ENCODE results near the gene AOPEP. TPM values are rescaled to one million over a fixed set of nuclear protein-coding genes. Genes with fewer than 3 reads are reported as not detected.

The AOPEP gene
- total RNA-seq, 1 experiment from 2014 or later: 15.0 TPM

GRCh38 chr9:94687451-94687850 lies 39.0 kb upstream of the AOPEP start:
- Histone ChIP-seq H2BK20ac (ENCODE audit: low read depth, low read length, poor library complexity, severe bottlenecking) (no peak overlapping the region), H3K27ac (ENCODE audit: insufficient read length, low read depth, low read length) (no peak overlapping the region), H4K5ac (ENCODE audit: insufficient read length, low read depth, low read length) (no peak overlapping the region), H3K56ac (ENCODE audit: insufficient read length, low read depth, low read length) (no peak overlapping the region), H4K8ac (replicated peaks; ENCODE audit: insufficient read length, low read depth, low read length) (no peak overlapping the region), H3K4me1 (ENCODE audit: insufficient read depth, low read length) (no peaks in the 10 kb centered on the region), H3K18ac (ENCODE audit: insufficient read length, low read depth, low read length) (no peak overlapping the region), H2BK15ac (ENCODE audit: low read depth, low read length) (no peak overlapping the region), H3K27me3 (ENCODE audit: insufficient read depth, low read length) (no peaks in the 10 kb centered on the region), H2AK5ac (ENCODE audit: insufficient read length, low read length) (no peak overlapping the region), H3K79me1 (ENCODE audit: insufficient read depth, low read depth, low read length, poor library complexity, severe bottlenecking) (no peaks in the 10 kb centered on the region), H3K14ac (ENCODE audit: insufficient read depth, low read length) (no peak overlapping the region), H3K4ac (ENCODE audit: low read depth, low read length) (no peak overlapping the region), H3K9me3 (ENCODE audit: control insufficient read depth, low read depth, low read length) (no peaks in the 10 kb centered on the region), H2AFZ (ENCODE audit: low read length) (no peak overlapping the region), H2BK120ac (ENCODE audit: low read depth, low read length, poor library complexity, severe bottlenecking) (no peak overlapping the region), H3K23ac (ENCODE audit: insufficient read length, low read depth, low read length) (no peak overlapping the region), H4K20me1 (ENCODE audit: control insufficient read depth, insufficient read depth, insufficient read length) (no peaks in the 10 kb centered on the region), H3T11ph (ENCODE audit: low read length) (no peak overlapping the region), H3K79me2 (ENCODE audit: insufficient read depth, low read length) (no peaks in the 10 kb centered on the region), H3K4me2 (ENCODE audit: insufficient read depth, insufficient read length, low read length) (no peak overlapping the region), H3K9ac (ENCODE audit: extremely low read depth, insufficient read length, low read length) (no peak overlapping the region), H2BK5ac (ENCODE audit: insufficient read length, low read length) (no peak overlapping the region), H3K23me2 (ENCODE audit: insufficient read length, low read depth, low read length, poor library complexity, severe bottlenecking) (no peaks in the 10 kb centered on the region), H4K91ac (ENCODE audit: insufficient read length, low read depth, low read length) (no peak overlapping the region), H2BK12ac (ENCODE audit: insufficient read length, low read depth, low read length) (no peak overlapping the region)
- TF ChIP-seq, protein P1, sequence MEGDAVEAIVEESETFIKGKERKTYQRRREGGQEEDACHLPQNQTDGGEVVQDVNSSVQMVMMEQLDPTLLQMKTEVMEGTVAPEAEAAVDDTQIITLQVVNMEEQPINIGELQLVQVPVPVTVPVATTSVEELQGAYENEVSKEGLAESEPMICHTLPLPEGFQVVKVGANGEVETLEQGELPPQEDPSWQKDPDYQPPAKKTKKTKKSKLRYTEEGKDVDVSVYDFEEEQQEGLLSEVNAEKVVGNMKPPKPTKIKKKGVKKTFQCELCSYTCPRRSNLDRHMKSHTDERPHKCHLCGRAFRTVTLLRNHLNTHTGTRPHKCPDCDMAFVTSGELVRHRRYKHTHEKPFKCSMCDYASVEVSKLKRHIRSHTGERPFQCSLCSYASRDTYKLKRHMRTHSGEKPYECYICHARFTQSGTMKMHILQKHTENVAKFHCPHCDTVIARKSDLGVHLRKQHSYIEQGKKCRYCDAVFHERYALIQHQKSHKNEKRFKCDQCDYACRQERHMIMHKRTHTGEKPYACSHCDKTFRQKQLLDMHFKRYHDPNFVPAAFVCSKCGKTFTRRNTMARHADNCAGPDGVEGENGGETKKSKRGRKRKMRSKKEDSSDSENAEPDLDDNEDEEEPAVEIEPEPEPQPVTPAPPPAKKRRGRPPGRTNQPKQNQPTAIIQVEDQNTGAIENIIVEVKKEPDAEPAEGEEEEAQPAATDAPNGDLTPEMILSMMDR (conservative IDR thresholded peaks at IDR 0.05): no peak
- Mint-ChIP-seq H3K36me3 (ENCODE audit: insufficient read depth in 1 of 3, low read depth in 3 of 3) (no peaks in the 10 kb centered on the region; a peak in 1 of 7 replicates), H3K9me3 (no peaks in the 10 kb centered on the region), H3K27me3 (ENCODE audit: low read depth) (peaks cover 6% of the 10 kb centered on the region), H3K4me3 (no peak overlapping the region), H3K4me1 (no peaks in the 10 kb centered on the region), H3K27ac (no peak overlapping the region)
- DNase-seq: no peak
- WGBS (ENCODE audit: extremely low coverage, insufficient read length, low lambda C conversion rate): no CpG with 5 or more reads among the region's 2 CpGs
